ENCODE results near the gene TPD52L1.

The TPD52L1 gene

GRCh38 chr6:125212377-125212776 lies 58.8 kb downstream of the TPD52L1 start:
- DNase-seq: no peak

- no peak for DNase-seq
Observed at GRCh38 chr6:125213939-125214338, 60.4 kb downstream of the TPD52L1 start.

- DNase-seq: no peak
Observed at GRCh38 chr6:125215252-125215819, 61.8 kb downstream of the TPD52L1 start.

- DNase-seq: no peak
Observed at GRCh38 chr6:125216015-125216414, 62.4 kb downstream of the TPD52L1 start.

- no peak for DNase-seq
Observed at GRCh38 chr6:125217369-125217768, 63.8 kb downstream of the TPD52L1 start.

GRCh38 chr6:125217992-125218391 lies 64.4 kb downstream of the TPD52L1 start:
- DNase-seq: no peak

GRCh38 chr6:125219361-125219895 lies 65.9 kb downstream of the TPD52L1 start:
- DNase-seq: no peak

GRCh38 chr6:125220712-125221111 lies 67.1 kb downstream of the TPD52L1 start:
- no peak for DNase-seq

GRCh38 chr6:125222531-125223455 lies 69.2 kb downstream of the TPD52L1 start:
- DNase-seq: no peak

GRCh38 chr6:125224231-125224861 lies 70.8 kb downstream of the TPD52L1 start:
- no peak for DNase-seq

- no peak for DNase-seq
Observed at GRCh38 chr6:125227244-125227643, 73.7 kb downstream of the TPD52L1 start.

GRCh38 chr6:125228981-125229479 lies 75.5 kb downstream of the TPD52L1 start:
- no peak for DNase-seq

- DNase-seq: no peak
Observed at GRCh38 chr6:125230674-125231073, 77.1 kb downstream of the TPD52L1 start.

GRCh38 chr6:125231133-125231532 lies 77.6 kb downstream of the TPD52L1 start:
- DNase-seq: no peak

GRCh38 chr6:125231574-125232343 lies 78.2 kb downstream of the TPD52L1 start:
- DNase-seq: no peak

- DNase-seq: no peak
Observed at GRCh38 chr6:125232466-125232865, 78.9 kb downstream of the TPD52L1 start.

GRCh38 chr6:125233202-125233601 lies 79.6 kb downstream of the TPD52L1 start:
- no peak for DNase-seq

- DNase-seq: no peak
Observed at GRCh38 chr6:125236536-125237327, 83.2 kb downstream of the TPD52L1 start.

GRCh38 chr6:125237764-125238163 lies 84.2 kb downstream of the TPD52L1 start:
- DNase-seq: no peak

- no peak for DNase-seq
Observed at GRCh38 chr6:125245109-125245508, 91.5 kb downstream of the TPD52L1 start.

GRCh38 chr6:125245523-125246264 lies 92.1 kb downstream of the TPD52L1 start:
- DNase-seq: no peak
